IMR-90 (cell line): ENCODE measurements around the gene SCARF2. TPM values are rescaled to one million over a fixed set of nuclear protein-coding genes. Genes with fewer than 3 reads are reported as not detected.

Experiments used
- ATAC-seq: fragments of 200-7000 bp; cut with Tn5 transposase; 2 replicates; pipeline ENCODE4 v1.9.1; 2020; ENCODE audit warnings: low read depth, mild to moderate bottlenecking, moderate library complexity
- BruUV-seq: library from RNA; stranded (reverse); fragments of 400-500 nt; replicated peaks from 2 replicates; lab custom pipeline; 2021; lab: Mats Ljungman, UMichigan
- CTCF ChIA-PET: fragments of 300-600 bp; formaldehyde crosslinking; extraction: SDS; loops from one replicate; lab custom pipeline; 2021; ENCODE audit warnings: antibody characterized with exemption; lab: Yijun Ruan, JAX
- POLR2A ChIA-PET: fragments of 300-600 bp; sonication (Branson Sonifier 250); formaldehyde crosslinking; loops from one replicate; lab custom pipeline; 2022; ENCODE audit warnings: antibody characterized with exemption; ENCODE audit not compliant: unreplicated experiment; lab: Charles Lee
- DNase-seq: peaks from one replicate; pipeline ENCODE4 v3.0.0; 2013
- H2AFZ ChIP-seq: replicated peaks from 2 replicates; pipeline ENCODE3; 2013; ENCODE audit warnings: low read length, mild to moderate bottlenecking; ENCODE audit not compliant: poor library complexity
- H2AK5ac ChIP-seq: 2 replicates; pipeline ENCODE4 v1.6.1; 2013; ENCODE audit warnings: low read depth, low read length, inconsistent platforms
- H2AK9ac ChIP-seq: replicated peaks from 2 replicates; pipeline ENCODE3; 2013; ENCODE audit warnings: mild to moderate bottlenecking, low read depth, low read length, moderate library complexity; ENCODE audit not compliant: poor library complexity
- H2BK120ac ChIP-seq: 2 replicates; pipeline ENCODE4 v1.6.1; 2013; ENCODE audit warnings: low read depth, low read length, inconsistent platforms
- H2BK15ac ChIP-seq: 3 replicates; pipeline ENCODE4 v1.6.1; 2013; ENCODE audit warnings: low read depth, low read length, inconsistent platforms
- H2BK20ac ChIP-seq: 2 replicates; pipeline ENCODE4 v1.6.1; 2013; ENCODE audit warnings: low read depth, mild to moderate bottlenecking, inconsistent platforms, low read length, moderate library complexity
- H2BK5ac ChIP-seq: 2 replicates; pipeline ENCODE4 v1.6.1; 2013; ENCODE audit warnings: mild to moderate bottlenecking, low read depth, low read length, inconsistent platforms; ENCODE audit not compliant: poor library complexity, severe bottlenecking
- H3K14ac ChIP-seq: replicated peaks from 2 replicates; pipeline ENCODE4 v1.6.1; 2013; ENCODE audit warnings: low read depth, low read length, inconsistent platforms
- H3K18ac ChIP-seq: 2 replicates; pipeline ENCODE4 v1.6.1; 2013; ENCODE audit warnings: low read depth, low read length, control low read depth
- H3K23ac ChIP-seq: 2 replicates; pipeline ENCODE4 v1.6.1; 2013; ENCODE audit warnings: low read depth, low read length, inconsistent platforms
- H3K27ac ChIP-seq: 2 replicates; pipeline ENCODE4 v1.5.1; 2013; ENCODE audit warnings: mild to moderate bottlenecking, control low read depth, low read length; ENCODE audit not compliant: insufficient read depth
- H3K27me3 ChIP-seq: 2 replicates; pipeline ENCODE4 v1.6.1; 2013; ENCODE audit warnings: low read length; ENCODE audit not compliant: control insufficient read depth, insufficient read depth
- H3K36me3 ChIP-seq: 2 replicates; pipeline ENCODE4 v1.6.1; 2013; ENCODE audit warnings: low read length, mixed read lengths; ENCODE audit not compliant: control insufficient read depth, insufficient read depth
- H3K4ac ChIP-seq: 2 replicates; pipeline ENCODE4 v1.6.1; 2013; ENCODE audit warnings: low read depth, low read length, inconsistent platforms
- H3K4me1 ChIP-seq: 2 replicates; pipeline ENCODE4 v1.6.1; 2013; ENCODE audit warnings: low read length, mixed read lengths; ENCODE audit not compliant: control insufficient read depth, insufficient read depth
- H3K4me2 ChIP-seq: 2 replicates; pipeline ENCODE4 v1.6.1; 2013; ENCODE audit warnings: low read depth, mild to moderate bottlenecking, control low read depth, low read length, moderate library complexity
- H3K4me3 ChIP-seq: 2 replicates; pipeline ENCODE4 v1.5.1; 2013; ENCODE audit warnings: low read depth, mild to moderate bottlenecking, control low read depth, low read length, moderate library complexity; ENCODE audit not compliant: insufficient read depth
- H3K56ac ChIP-seq: 2 replicates; pipeline ENCODE4 v1.6.1; 2013; ENCODE audit warnings: low read length, inconsistent platforms; ENCODE audit not compliant: insufficient read depth; ENCODE audit errors: extremely low read depth
- H3K79me1 ChIP-seq, 2 experiments: 2 replicates each; pipeline ENCODE4 v1.6.1; 2013; ENCODE audit warnings: low read length in 2 of 2, inconsistent platforms in 1 of 2, low read depth in 1 of 2
- H3K9ac ChIP-seq: 2 replicates; pipeline ENCODE4 v1.6.1; 2013; ENCODE audit warnings: low read depth, low read length, control low read depth
- H3K9me1 ChIP-seq: 2 replicates; pipeline ENCODE4 v1.6.1; 2013; ENCODE audit warnings: low read length, inconsistent platforms; ENCODE audit not compliant: insufficient read depth
- H3K9me3 ChIP-seq: 2 replicates; pipeline ENCODE4 v1.6.1; 2013; ENCODE audit warnings: low read length; ENCODE audit not compliant: control insufficient read depth, insufficient read depth
- H4K20me1 ChIP-seq: 2 replicates; pipeline ENCODE4 v1.6.1; 2013; ENCODE audit warnings: low read length, inconsistent platforms; ENCODE audit not compliant: insufficient read depth
- H4K5ac ChIP-seq: 2 replicates; pipeline ENCODE4 v1.6.1; 2013; ENCODE audit warnings: mild to moderate bottlenecking, low read depth, low read length, control low read depth
- H4K8ac ChIP-seq, 2 experiments: 2 replicates each; pipeline ENCODE4 v1.6.1; 2013; ENCODE audit warnings: low read depth in 2 of 2, low read length in 2 of 2, control low read depth in 1 of 2, inconsistent platforms in 1 of 2
- H4K91ac ChIP-seq: 2 replicates; pipeline ENCODE4 v1.6.1; 2013; ENCODE audit warnings: low read depth, low read length, inconsistent platforms; ENCODE audit not compliant: insufficient read depth
- BHLHE40 ChIP-seq: fragments of 150-350 bp; IDR thresholded peaks from 2 replicates; pipeline ENCODE4 v1.6.1; 2016; ENCODE audit warnings: mild to moderate bottlenecking, low read depth, low read length
- CEBPB ChIP-seq: IDR thresholded peaks from 2 replicates; pipeline ENCODE4 v1.6.1; 2012; ENCODE audit warnings: low read depth, low read length, improper control_type of control experiment
- CHD1 ChIP-seq: IDR thresholded peaks from 2 replicates; pipeline ENCODE4 v1.6.1; 2012; ENCODE audit warnings: low read depth, low read length, improper control_type of control experiment
- FOS ChIP-seq: fragments of 150-350 bp; IDR thresholded peaks from 2 replicates; pipeline ENCODE4 v1.6.1; 2016; ENCODE audit warnings: low read depth, low read length
- MAFK ChIP-seq: IDR thresholded peaks from 2 replicates; pipeline ENCODE4 v1.6.1; 2012; ENCODE audit warnings: low read depth, low read length, improper control_type of control experiment
- MAZ ChIP-seq: IDR thresholded peaks from 2 replicates; pipeline ENCODE4 v1.6.1; 2012; ENCODE audit warnings: low read depth, mild to moderate bottlenecking, low read length, improper control_type of control experiment, moderate library complexity, borderline replicate concordance
- MXI1 ChIP-seq: IDR thresholded peaks from 2 replicates; pipeline ENCODE4 v1.6.1; 2012; ENCODE audit warnings: low read depth, mild to moderate bottlenecking, low read length, moderate library complexity, borderline replicate concordance
- NFE2L2 ChIP-seq: fragments of 150-350 bp; IDR thresholded peaks from 2 replicates; pipeline ENCODE4 v1.6.1; 2016; ENCODE audit warnings: low read depth, mild to moderate bottlenecking, low read length
- POLR2A ChIP-seq: IDR thresholded peaks from 2 replicates; pipeline ENCODE4 v1.6.1; 2012; ENCODE audit warnings: mild to moderate bottlenecking, low read depth, low read length
- RAD21 ChIP-seq: IDR thresholded peaks from 2 replicates; pipeline ENCODE4 v1.6.1; 2012; ENCODE audit warnings: low read length, improper control_type of control experiment
- RCOR1 ChIP-seq: IDR thresholded peaks from 2 replicates; pipeline ENCODE4 v1.6.1; 2012; ENCODE audit warnings: mild to moderate bottlenecking, low read length, improper control_type of control experiment; ENCODE audit not compliant: insufficient replicate concordance
- RFX5 ChIP-seq: IDR thresholded peaks from 2 replicates; pipeline ENCODE4 v1.8.0; 2012; ENCODE audit warnings: low read depth, mild to moderate bottlenecking, low read length, moderate library complexity
- SMC3 ChIP-seq: fragments of 150-350 bp; IDR thresholded peaks from 2 replicates; pipeline ENCODE4 v1.6.1; 2016; ENCODE audit warnings: low read depth, mild to moderate bottlenecking, antibody characterized with exemption, low read length, moderate library complexity
- WGBS, 2 experiments: methylation state at CpG; one replicate each; pipeline versions ENCODE4 v1.1.5 to v1.1.7; 2013; ENCODE audit warnings: missing lambda C conversion rate in 2 of 2; ENCODE audit not compliant: insufficient read length in 1 of 2; ENCODE audit errors: extremely low coverage in 2 of 2; 5-methylcytosine and 5-hydroxymethylcytosine counted together
- dilution Hi-C: fragments of 300-500 bp; cut with HindIII; formaldehyde crosslinking; loops from one replicate; pipeline ENCODE4 v1.14.3; 2018; ENCODE audit warnings: low sequenced_read_pairs; ENCODE audit not compliant: unreplicated experiment
- in situ Hi-C: fragments of 300-500 bp; cut with MboI; formaldehyde crosslinking; loops from 3 replicates; pipeline ENCODE4 v1.14.3; 2019; ENCODE audit warnings: low sequenced_read_pairs, inconsistent platforms, mixed read lengths
- intact Hi-C: fragments of 100-400 bp; cut with micrococcal nuclease; formaldehyde crosslinking; loops from 2 replicates; pipeline ENCODE4 v1.10.0; 2022
- polyA plus RNA-seq, 3 experiments: library from polyadenylated mRNA; depleted of rRNA; stranded (reverse); fragments of >200 nt; gene quantifications; 2 replicates each; pipeline ENCODE4 v1.2.3, GENCODE V29; 2012; ENCODE audit warnings: low replicate concordance in 1 of 3
- total RNA-seq: library from RNA; depleted of rRNA; stranded (reverse); fragments of >200 nt; gene quantifications from 2 replicates; pipeline ENCODE4 v1.2.3, GENCODE V29; 2012
- TF ChIP-seq, protein P1 (sequence below): conservative IDR thresholded peaks from 2 replicates; pipeline ENCODE4 v1.5.1; 2012; ENCODE audit warnings: mild to moderate bottlenecking, low read depth, low read length, improper control_type of control experiment
- TF ChIP-seq, protein P2 (sequence below): fragments of 150-350 bp; IDR thresholded peaks from 2 replicates; pipeline ENCODE4 v1.6.1; 2016; ENCODE audit warnings: low read depth, mild to moderate bottlenecking, low read length, moderate library complexity, borderline replicate concordance
- TF ChIP-seq, protein P3 (sequence below): fragments of 150-350 bp; IDR thresholded peaks from 2 replicates; pipeline ENCODE4 v1.6.1; 2017; ENCODE audit warnings: mild to moderate bottlenecking, antibody characterized with exemption, low read length, low read depth

Gene SCARF2
- total and polyA plus RNA-seq, 2 of the 4 experiments (the other 2 are of a cell fraction) = 3.4 to 37.0 TPM

DNA sequence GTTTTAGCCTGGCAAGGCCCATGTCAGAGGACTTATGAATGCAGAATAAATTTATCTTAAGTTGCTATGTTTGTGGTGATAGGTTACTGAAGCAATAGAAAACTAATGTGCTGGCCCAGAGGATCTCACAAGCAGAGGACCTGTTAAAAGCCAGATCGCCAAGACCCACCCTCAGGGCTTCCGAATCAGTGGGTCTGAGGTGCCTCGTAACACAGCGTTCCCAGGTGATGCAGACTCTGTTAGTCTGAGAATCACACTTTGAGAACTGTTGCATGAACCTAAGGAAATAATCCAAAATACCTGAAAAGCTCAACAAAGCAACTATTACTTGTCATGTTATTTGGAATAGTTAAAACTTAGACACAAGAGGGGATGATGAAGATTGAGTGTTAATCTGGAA, 6.7 kb upstream of the SCARF2 start:
- no peak overlapping the region for H3K18ac ChIP-seq
- CTCF ChIA-PET = interaction anchor here (0.9 to 1.5 kb wide), 2 partner anchors 12 to 219 kb away, joined by 4 to 5 read pairs; no protein-coding TSS in a partner anchor
- dilution Hi-C loops (no loop called here), in situ Hi-C loops (no loop called here), intact Hi-C loops (no loop called here)
- peaks cover 3% of the 10 kb centered on the region; the same call in 1 of the 2 replicates for H3K9me1 ChIP-seq
- no peak overlapping the region for H3K4me2 ChIP-seq
- WGBS, 2 experiments = 100% methylated on average over 1 of the region's 4 CpGs; no CpG with 5 or more reads in 1 of the 2 experiments
- H3K9me3 ChIP-seq = no peaks in the 10 kb centered on the region
- H3K14ac ChIP-seq = no peak overlapping the region
- H4K91ac ChIP-seq = no peak overlapping the region
- H2BK5ac ChIP-seq = no peak overlapping the region
- H3K56ac ChIP-seq = no peak overlapping the region
- no peak overlapping the region for H2AK9ac ChIP-seq
- no peak overlapping the region for H2AK5ac ChIP-seq
- no peak overlapping the region for H2AFZ ChIP-seq
- no peak overlapping the region for H4K5ac ChIP-seq
- H3K4me3 ChIP-seq = no peak overlapping the region
- H3K27ac ChIP-seq = no peak overlapping the region
- H3K23ac ChIP-seq = no peak overlapping the region
- H3K27me3 ChIP-seq = no peaks in the 10 kb centered on the region
- H3K4ac ChIP-seq = no peak overlapping the region
- H3K36me3 ChIP-seq = peaks cover 25% of the 10 kb centered on the region
- H3K4me1 ChIP-seq = no peaks in the 10 kb centered on the region
- H4K20me1 ChIP-seq = 0 out of 2 replicates have a peak, but pooled peaks cover 4% of the 10 kb centered on the region
- H3K79me1 ChIP-seq = peaks cover 0 to 6% of the 10 kb centered on the region in 2 experiments; a peak in 1 of 4 replicates
- DNase-seq (no peak), ATAC-seq (no peak)
- H2BK20ac ChIP-seq = no peak overlapping the region
- no peak overlapping the region for H2BK120ac ChIP-seq
- BruUV-seq = no TSS peak
- H2BK15ac ChIP-seq = no peak overlapping the region
- H4K8ac ChIP-seq = no peak overlapping the region
- no peak overlapping the region for H3K9ac ChIP-seq
- POLR2A ChIA-PET = interaction anchor here (0.6 kb wide), 2 partner anchors 65 to 967 kb away, joined by 8 to 15 read pairs; no protein-coding TSS in a partner anchor
- TF ChIP-seq RFX5 = no peak
- TF ChIP-seq, protein P1, sequence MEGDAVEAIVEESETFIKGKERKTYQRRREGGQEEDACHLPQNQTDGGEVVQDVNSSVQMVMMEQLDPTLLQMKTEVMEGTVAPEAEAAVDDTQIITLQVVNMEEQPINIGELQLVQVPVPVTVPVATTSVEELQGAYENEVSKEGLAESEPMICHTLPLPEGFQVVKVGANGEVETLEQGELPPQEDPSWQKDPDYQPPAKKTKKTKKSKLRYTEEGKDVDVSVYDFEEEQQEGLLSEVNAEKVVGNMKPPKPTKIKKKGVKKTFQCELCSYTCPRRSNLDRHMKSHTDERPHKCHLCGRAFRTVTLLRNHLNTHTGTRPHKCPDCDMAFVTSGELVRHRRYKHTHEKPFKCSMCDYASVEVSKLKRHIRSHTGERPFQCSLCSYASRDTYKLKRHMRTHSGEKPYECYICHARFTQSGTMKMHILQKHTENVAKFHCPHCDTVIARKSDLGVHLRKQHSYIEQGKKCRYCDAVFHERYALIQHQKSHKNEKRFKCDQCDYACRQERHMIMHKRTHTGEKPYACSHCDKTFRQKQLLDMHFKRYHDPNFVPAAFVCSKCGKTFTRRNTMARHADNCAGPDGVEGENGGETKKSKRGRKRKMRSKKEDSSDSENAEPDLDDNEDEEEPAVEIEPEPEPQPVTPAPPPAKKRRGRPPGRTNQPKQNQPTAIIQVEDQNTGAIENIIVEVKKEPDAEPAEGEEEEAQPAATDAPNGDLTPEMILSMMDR = no peak
- TF ChIP-seq CHD1 = no peak
- TF ChIP-seq, protein P2, sequence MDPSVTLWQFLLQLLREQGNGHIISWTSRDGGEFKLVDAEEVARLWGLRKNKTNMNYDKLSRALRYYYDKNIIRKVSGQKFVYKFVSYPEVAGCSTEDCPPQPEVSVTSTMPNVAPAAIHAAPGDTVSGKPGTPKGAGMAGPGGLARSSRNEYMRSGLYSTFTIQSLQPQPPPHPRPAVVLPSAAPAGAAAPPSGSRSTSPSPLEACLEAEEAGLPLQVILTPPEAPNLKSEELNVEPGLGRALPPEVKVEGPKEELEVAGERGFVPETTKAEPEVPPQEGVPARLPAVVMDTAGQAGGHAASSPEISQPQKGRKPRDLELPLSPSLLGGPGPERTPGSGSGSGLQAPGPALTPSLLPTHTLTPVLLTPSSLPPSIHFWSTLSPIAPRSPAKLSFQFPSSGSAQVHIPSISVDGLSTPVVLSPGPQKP = no peak
- no peak for TF ChIP-seq BHLHE40
- TF ChIP-seq POLR2A = no peak
- no peak for TF ChIP-seq MAFK
- no peak for TF ChIP-seq SMC3
- no peak for TF ChIP-seq MXI1
- TF ChIP-seq, protein P3, sequence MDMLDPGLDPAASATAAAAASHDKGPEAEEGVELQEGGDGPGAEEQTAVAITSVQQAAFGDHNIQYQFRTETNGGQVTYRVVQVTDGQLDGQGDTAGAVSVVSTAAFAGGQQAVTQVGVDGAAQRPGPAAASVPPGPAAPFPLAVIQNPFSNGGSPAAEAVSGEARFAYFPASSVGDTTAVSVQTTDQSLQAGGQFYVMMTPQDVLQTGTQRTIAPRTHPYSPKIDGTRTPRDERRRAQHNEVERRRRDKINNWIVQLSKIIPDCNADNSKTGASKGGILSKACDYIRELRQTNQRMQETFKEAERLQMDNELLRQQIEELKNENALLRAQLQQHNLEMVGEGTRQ = no peak
- TF ChIP-seq RCOR1 = no peak
- no peak for TF ChIP-seq FOS
- no peak for TF ChIP-seq MAZ
- TF ChIP-seq NFE2L2 = no peak
- no peak for TF ChIP-seq CEBPB
- TF ChIP-seq RAD21 = no peak
